SJSA1 (cell line): ENCODE measurements around the gene MYO1A. TPM values are rescaled to one million over a fixed set of nuclear protein-coding genes. Genes with fewer than 3 reads are reported as not detected.
"Not testable (repeated sequence)": the region's sequence is repeated elsewhere in the genome, so short reads cannot be mapped to it uniquely, and the experiment has no call there.

Experiments used
- DNase-seq, 2 experiments: peaks; one replicate each; pipeline ENCODE4 v3.0.0-alpha.2; 2015 to 2020; ENCODE audit warnings: low spot score in 2 of 2, low read depth in 1 of 2
- H3K27ac ChIP-seq: fragments of 250-450 bp; sonication (Bioruptor Pico); 2 replicates; pipeline ENCODE4 v1.5.1; 2020; ENCODE audit warnings: mild to moderate bottlenecking, moderate library complexity
- H3K27me3 ChIP-seq: fragments of 250-450 bp; sonication (Bioruptor Pico); replicated peaks from 2 replicates; pipeline ENCODE4 v1.5.1; 2020; ENCODE audit warnings: mild to moderate bottlenecking, moderate library complexity
- H3K36me3 ChIP-seq: fragments of 250-450 bp; sonication (Bioruptor Pico); 2 replicates; pipeline ENCODE4 v1.5.1; 2020; ENCODE audit warnings: mild to moderate bottlenecking
- H3K4me1 ChIP-seq: fragments of 250-450 bp; sonication (Bioruptor Pico); replicated peaks from 2 replicates; pipeline ENCODE4 v1.6.1; 2021; ENCODE audit warnings: mild to moderate bottlenecking
- H3K4me3 ChIP-seq: fragments of 250-450 bp; sonication (Bioruptor Pico); 2 replicates; pipeline ENCODE4 v1.5.1; 2020; ENCODE audit warnings: mild to moderate bottlenecking
- H3K9me3 ChIP-seq: fragments of 250-450 bp; sonication (Bioruptor Pico); replicated peaks from 2 replicates; pipeline ENCODE4 v1.5.1; 2020; ENCODE audit warnings: mild to moderate bottlenecking
- total RNA-seq: library from RNA; depleted of rRNA; stranded (reverse); fragments of >200 nt; shearing (Covaris generic); gene quantifications from 2 replicates; pipeline ENCODE4 v1.2.3, GENCODE V29; 2014

The MYO1A gene
- total RNA-seq, 1 experiment from 2014 or later: not detected

DNA sequence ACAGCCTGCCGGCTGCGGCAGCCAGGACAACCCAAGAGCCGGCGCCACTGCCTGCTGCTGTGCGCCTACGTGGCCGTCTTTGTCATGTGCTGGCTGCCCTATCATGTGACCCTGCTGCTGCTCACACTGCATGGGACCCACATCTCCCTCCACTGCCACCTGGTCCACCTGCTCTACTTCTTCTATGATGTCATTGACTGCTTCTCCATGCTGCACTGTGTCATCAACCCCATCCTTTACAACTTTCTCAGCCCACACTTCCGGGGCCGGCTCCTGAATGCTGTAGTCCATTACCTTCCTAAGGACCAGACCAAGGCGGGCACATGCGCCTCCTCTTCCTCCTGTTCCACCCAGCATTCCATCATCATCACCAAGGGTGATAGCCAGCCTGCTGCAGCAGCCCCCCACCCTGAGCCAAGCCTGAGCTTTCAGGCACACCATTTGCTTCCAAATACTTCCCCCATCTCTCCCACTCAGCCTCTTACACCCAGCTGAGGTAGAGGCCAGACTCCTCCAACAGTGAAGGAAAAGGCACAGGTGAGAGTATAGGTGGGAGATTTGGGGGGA is 53.9 kb downstream of the MYO1A start:
- Histone ChIP-seq H3K36me3 (peaks cover 24% of the 10 kb centered on the region), H3K9me3 (0 out of 2 replicates have a peak, but pooled peaks cover 5% of the 10 kb centered on the region), H3K4me1 (peaks cover 2% of the 10 kb centered on the region), H3K27ac (no peak overlapping the region), H3K27me3 (no peaks in the 10 kb centered on the region), H3K4me3 (no peak overlapping the region)
- peak in 1 of 2 experiments; percentile 36 for DNase-seq

GRCh38 chr12:56995201-56995929 is 54.6 kb downstream of the MYO1A start:
- no peak overlapping the region for H3K4me3 ChIP-seq
- 0 out of 2 replicates have a peak, but pooled peaks cover 2% of the 10 kb centered on the region for H3K9me3 ChIP-seq
- H3K27me3 ChIP-seq: no peaks in the 10 kb centered on the region
- H3K36me3 ChIP-seq: peaks cover 17% of the 10 kb centered on the region
- peaks cover 8% of the 10 kb centered on the region for H3K4me1 ChIP-seq
- DNase-seq: peak in 1 of 2 experiments; percentile 28
- H3K27ac ChIP-seq: no peak overlapping the region

DNA sequence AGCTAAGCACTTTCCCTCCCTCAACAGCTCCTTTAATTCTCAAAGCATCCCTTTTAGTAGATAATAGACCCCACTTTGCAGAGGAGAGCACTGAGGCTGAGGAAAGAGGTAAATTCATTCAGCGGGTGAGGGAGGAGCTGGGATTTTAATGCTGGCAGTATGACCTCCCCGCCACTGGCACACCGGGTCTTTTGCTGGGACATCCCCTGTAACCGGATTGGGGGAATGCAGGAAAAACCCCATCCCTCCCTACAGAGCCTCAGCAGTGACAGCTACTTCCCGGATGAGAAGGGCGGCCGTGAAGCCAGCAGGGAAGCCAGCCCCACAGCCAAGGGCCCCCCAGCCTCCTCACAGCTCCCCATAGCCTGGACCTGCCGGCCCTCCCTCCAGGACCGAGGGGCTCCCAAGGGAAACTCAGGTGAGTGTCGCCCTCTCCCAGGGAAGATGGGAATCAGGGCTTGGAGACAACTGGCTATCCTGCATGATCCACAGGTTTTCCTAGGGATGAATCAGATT is 55.6 kb downstream of the MYO1A start:
- DNase-seq: peak in 1 of 2 experiments; percentile 31
- Histone ChIP-seq H3K4me3 (no peak overlapping the region), H3K27ac (no peak overlapping the region), H3K27me3 (no peaks in the 10 kb centered on the region), H3K4me1 (peaks cover 15% of the 10 kb centered on the region), H3K9me3 (no peaks in the 10 kb centered on the region), H3K36me3 (peaks cover 7% of the 10 kb centered on the region; the same call in 1 of the 2 replicates)

DNA sequence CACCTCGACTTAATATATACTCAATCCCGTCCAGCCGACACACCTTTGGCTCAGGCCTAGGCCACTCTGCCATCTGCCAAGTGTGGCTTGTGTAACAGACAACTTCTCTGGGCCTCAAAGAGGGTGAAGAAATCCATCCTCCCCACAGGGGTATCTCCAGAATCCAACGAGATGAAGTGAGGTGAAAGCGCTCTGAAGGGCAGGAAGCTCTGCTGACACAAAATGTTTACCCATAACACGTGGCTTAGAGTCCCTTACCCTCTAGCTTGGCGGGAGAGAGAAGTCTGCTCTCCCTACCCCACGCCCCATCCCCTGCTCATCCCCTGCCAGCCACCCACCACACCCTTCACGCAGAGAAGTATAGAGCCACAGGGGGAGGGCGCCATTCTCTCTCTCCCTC is 56.6 kb downstream of the MYO1A start:
- peak in 1 of 2 experiments; percentile 28 for DNase-seq
- Histone ChIP-seq H3K27ac (no peak overlapping the region), H3K27me3 (no peaks in the 10 kb centered on the region), H3K4me1 (peaks cover 25% of the 10 kb centered on the region), H3K9me3 (no peaks in the 10 kb centered on the region), H3K36me3 (0 out of 2 replicates have a peak, but pooled peaks cover 4% of the 10 kb centered on the region), H3K4me3 (no peak overlapping the region)

DNA sequence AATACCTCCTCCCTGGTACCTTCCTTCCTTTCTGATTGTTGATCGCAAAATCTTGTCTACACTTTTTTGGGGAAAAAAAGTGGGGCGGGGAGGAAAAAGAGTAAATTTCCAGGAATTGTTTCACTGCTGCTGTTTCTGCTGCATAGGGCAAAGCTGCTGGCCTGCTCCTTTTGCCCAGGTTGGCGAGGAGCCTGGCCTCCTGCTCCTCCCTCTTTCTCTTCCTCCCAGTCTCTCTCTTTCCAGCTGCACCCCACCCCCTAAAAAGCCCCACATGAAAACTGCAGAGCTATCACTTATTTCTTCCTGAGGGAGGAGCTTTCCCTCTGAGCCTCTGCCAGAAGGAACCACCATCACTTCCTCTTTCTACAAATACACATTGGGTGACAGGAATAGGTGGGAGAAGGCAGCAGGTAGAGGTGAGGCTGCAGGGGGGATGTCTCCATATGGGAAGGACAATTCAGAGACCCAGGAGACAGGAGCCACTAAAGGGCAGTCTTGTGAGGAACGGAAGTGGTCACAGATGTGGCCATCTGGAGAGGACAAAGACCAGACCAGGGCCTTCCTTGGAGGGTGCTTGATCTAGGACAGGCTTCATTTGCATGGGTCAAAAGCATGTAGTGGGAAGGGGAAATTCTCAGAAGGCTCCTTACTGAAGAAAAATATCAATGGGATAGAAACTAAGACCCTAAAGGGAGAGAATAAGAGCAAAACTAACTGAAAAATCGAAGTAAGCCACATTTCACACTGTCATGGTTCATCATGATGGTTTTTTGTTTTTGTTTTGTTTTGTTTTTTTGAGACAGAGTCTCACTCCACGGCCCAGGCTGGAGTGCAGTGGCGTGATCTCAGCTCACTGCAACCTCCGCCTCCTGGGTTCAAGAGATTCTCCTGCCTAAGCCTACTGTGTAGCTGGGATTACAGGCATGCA is 58.3 kb downstream of the MYO1A start:
- H3K27ac ChIP-seq: no peak overlapping the region
- H3K4me1 ChIP-seq: peaks cover 32% of the 10 kb centered on the region
- H3K36me3 ChIP-seq: no peaks in the 10 kb centered on the region
- no peak overlapping the region for H3K4me3 ChIP-seq
- peak in 1 of 2 experiments; percentile 31 for DNase-seq
- no peaks in the 10 kb centered on the region for H3K27me3 ChIP-seq
- H3K9me3 ChIP-seq: no peaks in the 10 kb centered on the region

DNA sequence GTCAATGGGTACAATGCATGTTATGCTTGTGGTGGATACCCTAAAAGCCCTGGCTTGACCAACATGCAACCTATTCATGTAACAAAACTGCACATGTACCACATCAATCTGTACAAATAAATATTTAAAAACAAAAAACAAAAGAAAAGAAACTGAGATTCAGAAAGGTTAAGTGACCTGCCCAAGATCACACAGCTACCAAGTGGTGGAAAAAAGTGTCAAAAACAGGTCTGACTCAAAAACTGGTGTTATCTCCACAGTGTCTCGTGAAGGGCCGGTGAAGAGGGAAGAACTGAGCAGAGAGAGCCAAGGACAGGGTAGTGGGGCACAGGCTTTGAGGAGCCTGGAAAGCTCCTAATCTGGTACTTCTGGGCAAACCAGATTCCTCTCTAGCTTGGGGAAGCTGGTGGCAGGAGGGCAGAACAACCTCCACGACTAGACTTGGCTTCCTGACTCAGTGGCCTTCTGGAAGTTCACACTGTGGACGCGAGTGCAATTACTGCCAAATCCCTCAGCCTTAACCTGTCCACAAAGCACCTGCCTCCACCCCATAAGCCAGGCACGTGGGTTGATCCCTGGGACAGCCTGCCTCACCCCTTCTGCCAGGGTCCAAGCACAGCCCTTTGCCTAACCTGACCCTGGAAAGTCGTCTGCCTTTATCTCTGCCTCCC is 59.1 kb downstream of the MYO1A start:
- Histone ChIP-seq H3K4me1 (peaks cover 32% of the 10 kb centered on the region), H3K36me3 (no peaks in the 10 kb centered on the region), H3K27ac (no peak overlapping the region), H3K9me3 (no peaks in the 10 kb centered on the region; the same call in 1 of the 2 replicates), H3K27me3 (no peaks in the 10 kb centered on the region), H3K4me3 (no peak overlapping the region)
- peak in 1 of 2 experiments; percentile 13 for DNase-seq

GRCh38 chr12:56989861-56990610 is 59.9 kb downstream of the MYO1A start:
- H3K9me3 ChIP-seq: no peaks in the 10 kb centered on the region; the same call in 1 of the 2 replicates
- peak overlapping the region; percentile 14; the same call in 1 of the 2 replicates for H3K27ac ChIP-seq
- peak in 1 of 2 experiments; percentile 12 for DNase-seq
- no peaks in the 10 kb centered on the region for H3K36me3 ChIP-seq
- H3K27me3 ChIP-seq: no peaks in the 10 kb centered on the region
- no peak overlapping the region for H3K4me3 ChIP-seq
- H3K4me1 ChIP-seq: peaks cover 32% of the 10 kb centered on the region

DNA sequence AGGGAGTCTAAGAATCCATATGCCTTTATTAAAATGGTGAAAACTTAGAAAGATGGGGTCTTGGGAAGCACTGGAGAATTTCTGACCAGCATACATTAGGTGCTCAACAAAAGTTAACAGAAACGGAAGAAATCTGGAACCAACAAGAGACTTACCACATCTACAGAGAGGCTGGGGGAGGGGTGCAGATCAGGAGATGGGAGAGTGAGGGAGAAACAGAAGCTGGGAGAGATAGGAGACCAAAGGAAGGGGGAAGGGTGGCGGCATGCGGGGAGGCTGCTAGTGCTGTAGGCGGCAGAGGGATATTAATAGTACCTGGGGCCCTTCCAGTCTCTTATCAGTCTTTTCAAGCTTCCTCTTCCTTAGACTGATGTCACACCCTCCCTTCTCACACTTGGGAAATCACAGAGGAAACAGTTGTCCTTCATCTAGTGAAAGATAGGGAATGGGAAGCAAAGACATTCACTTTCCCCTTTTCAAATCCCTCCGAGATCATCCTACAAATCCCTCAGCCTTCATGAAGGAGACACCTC is 61.7 kb downstream of the MYO1A start:
- Histone ChIP-seq H3K27ac (no peak overlapping the region), H3K9me3 (no peaks in the 10 kb centered on the region; the same call in 1 of the 2 replicates), H3K36me3 (no peaks in the 10 kb centered on the region), H3K27me3 (no peaks in the 10 kb centered on the region), H3K4me3 (no peak overlapping the region), H3K4me1 (peaks cover 32% of the 10 kb centered on the region)
- DNase-seq: peak in 1 of 2 experiments; percentile 10

- Histone ChIP-seq H3K36me3 (no peaks in the 10 kb centered on the region), H3K9me3 (no peaks in the 10 kb centered on the region; the same call in 1 of the 2 replicates), H3K4me3 (no peak overlapping the region), H3K4me1 (peaks cover 32% of the 10 kb centered on the region), H3K27ac (no peak overlapping the region), H3K27me3 (no peaks in the 10 kb centered on the region)
- DNase-seq: peak; percentile 53 to 71
These were observed 62.3 kb downstream of the MYO1A start for GRCh38 chr12:56987551-56988053.

DNA sequence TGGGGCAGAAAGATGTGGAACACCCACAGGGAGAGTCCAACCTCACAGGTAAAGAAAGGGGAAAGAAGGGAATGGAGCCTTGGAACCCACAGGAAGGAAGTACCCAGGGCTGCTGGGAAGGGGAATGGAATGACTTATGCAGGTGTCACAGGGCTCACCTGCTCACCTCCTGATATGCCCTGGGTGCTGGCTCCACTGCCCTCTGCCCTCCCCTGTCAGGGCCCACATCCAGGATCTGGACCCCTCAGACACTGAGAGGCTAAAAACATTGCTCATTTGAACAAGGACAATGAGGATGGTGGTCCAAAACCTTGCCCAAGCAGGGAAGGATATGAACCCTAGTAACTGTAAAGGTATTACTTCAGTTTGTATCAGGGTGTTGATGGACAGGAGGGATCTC is 62.9 kb downstream of the MYO1A start:
- no peaks in the 10 kb centered on the region; the same call in 1 of the 2 replicates for H3K9me3 ChIP-seq
- no peaks in the 10 kb centered on the region for H3K27me3 ChIP-seq
- no peaks in the 10 kb centered on the region for H3K36me3 ChIP-seq
- no peak for DNase-seq
- H3K4me1 ChIP-seq: peaks cover 32% of the 10 kb centered on the region
- H3K4me3 ChIP-seq: no peak overlapping the region
- no peak overlapping the region for H3K27ac ChIP-seq

GRCh38 chr12:56985714-56986113 is 64.2 kb downstream of the MYO1A start:
- H3K27me3 ChIP-seq, DNase-seq, H3K36me3 ChIP-seq, H3K4me3 ChIP-seq, H3K27ac ChIP-seq, H3K9me3 ChIP-seq: not testable (repeated sequence)
- H3K4me1 ChIP-seq: peaks cover 28% of the 10 kb centered on the region

GRCh38 chr12:56983386-56983785 is 66.5 kb downstream of the MYO1A start:
- no peak overlapping the region for H3K27ac ChIP-seq
- H3K9me3 ChIP-seq: no peaks in the 10 kb centered on the region; the same call in 1 of the 2 replicates
- H3K27me3 ChIP-seq: no peaks in the 10 kb centered on the region
- DNase-seq: no peak
- peaks cover 8% of the 10 kb centered on the region for H3K4me1 ChIP-seq
- no peak overlapping the region for H3K4me3 ChIP-seq
- H3K36me3 ChIP-seq: no peaks in the 10 kb centered on the region
